LNCAP (cell line): ENCODE measurements around the gene MAP2.

ENCODE experiments used
- TF ChIP-seq, protein P1 (sequence below): fragments of 450-650 bp; IDR thresholded peaks from 2 replicates; pipeline ENCODE4 v1.5.1; 2017; ENCODE audit warnings: mild to moderate bottlenecking

Gene MAP2

DNA sequence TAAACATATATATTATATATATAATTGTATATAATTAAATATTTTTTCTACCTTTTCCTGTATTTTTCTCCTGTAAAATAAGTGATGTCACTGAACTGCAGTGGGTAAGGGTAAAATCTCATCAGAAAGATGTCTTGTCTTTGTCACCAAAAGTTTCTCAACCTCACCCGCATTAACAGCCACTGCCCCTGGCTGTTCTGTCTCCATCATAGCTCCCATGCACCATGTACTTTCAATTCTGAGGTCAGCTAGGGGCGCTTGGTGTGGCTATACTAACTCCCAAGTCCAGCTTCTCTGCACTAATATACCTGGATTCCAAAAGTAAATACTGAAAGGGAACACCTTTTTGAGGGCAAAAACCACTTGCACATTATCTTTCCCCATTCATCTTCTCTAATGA is 46.6 kb downstream of the MAP2 start:
- TF ChIP-seq, protein P1, sequence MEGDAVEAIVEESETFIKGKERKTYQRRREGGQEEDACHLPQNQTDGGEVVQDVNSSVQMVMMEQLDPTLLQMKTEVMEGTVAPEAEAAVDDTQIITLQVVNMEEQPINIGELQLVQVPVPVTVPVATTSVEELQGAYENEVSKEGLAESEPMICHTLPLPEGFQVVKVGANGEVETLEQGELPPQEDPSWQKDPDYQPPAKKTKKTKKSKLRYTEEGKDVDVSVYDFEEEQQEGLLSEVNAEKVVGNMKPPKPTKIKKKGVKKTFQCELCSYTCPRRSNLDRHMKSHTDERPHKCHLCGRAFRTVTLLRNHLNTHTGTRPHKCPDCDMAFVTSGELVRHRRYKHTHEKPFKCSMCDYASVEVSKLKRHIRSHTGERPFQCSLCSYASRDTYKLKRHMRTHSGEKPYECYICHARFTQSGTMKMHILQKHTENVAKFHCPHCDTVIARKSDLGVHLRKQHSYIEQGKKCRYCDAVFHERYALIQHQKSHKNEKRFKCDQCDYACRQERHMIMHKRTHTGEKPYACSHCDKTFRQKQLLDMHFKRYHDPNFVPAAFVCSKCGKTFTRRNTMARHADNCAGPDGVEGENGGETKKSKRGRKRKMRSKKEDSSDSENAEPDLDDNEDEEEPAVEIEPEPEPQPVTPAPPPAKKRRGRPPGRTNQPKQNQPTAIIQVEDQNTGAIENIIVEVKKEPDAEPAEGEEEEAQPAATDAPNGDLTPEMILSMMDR: no peak

DNA sequence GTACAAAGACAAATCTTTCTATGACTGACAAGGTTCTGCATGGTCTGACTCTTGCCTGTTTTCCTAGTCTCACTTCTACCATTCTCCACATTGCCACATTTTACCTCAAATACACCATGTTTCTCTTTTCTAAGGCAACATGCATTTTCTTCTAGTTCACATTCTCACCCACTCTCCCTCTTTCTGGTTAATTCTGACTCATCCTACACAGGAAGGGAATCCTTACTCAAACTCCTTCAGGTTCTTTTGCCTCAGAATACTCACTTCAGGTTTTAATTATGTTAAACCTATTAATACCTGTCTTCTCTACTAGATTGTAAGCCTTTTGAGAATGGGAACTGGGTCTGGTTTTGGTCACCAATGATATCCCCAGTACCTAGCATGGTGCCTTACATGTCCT is 47.2 kb downstream of the MAP2 start:
- TF ChIP-seq, protein P1: no peak

DNA sequence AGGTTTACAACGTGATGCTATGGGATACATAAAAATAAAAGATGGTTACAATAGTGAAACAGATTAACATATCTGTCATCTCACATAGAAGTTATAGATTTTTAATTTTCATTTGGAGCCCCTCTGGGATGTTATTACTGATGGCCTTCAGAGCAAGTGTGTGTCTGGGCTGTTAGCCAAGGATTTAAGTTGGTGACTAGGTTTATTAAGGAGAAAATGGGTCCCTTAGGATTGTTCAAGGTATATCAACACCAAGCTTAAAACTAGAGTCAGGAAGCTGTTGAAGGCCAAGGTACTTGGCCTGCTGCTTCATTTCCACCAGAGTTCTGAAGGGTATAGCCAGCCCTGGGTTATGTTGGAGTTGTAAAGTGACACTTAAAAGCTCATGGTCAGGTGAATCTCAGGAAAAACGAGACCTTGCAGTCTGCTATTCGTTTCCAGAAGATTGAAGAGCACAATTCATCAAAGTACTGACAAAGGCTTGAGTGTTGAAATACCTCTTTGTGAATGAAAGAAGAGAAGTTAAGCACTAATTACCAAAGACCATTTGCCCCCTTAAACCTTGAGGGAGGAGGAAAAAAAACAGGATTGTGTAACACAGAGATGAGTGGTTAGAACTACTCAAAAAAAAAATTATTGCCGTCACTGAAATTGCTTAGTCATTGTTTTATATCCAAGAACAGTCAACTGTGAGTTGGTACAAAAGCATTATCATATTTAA is 48.4 kb downstream of the MAP2 start:
- TF ChIP-seq, protein P1: no peak

DNA sequence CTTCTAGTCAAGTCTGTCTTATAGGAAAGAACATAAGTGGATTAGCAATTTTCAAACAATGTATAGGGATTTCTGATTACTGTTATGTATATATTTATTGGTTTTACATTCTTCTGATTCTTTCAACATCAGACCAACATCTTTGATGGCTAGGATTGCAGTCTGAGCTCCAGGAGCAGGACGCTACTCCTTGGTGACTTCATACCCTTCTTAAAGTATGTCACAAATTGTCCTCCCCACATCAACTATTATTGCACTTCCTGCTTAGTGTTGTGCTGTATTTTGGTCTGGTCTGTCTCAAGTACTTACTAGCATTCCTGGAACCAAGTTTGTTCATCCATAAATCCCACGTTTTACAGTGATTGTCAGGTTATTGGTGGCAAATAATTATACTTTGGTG is 49.0 kb downstream of the MAP2 start:
- TF ChIP-seq, protein P1: no peak

DNA sequence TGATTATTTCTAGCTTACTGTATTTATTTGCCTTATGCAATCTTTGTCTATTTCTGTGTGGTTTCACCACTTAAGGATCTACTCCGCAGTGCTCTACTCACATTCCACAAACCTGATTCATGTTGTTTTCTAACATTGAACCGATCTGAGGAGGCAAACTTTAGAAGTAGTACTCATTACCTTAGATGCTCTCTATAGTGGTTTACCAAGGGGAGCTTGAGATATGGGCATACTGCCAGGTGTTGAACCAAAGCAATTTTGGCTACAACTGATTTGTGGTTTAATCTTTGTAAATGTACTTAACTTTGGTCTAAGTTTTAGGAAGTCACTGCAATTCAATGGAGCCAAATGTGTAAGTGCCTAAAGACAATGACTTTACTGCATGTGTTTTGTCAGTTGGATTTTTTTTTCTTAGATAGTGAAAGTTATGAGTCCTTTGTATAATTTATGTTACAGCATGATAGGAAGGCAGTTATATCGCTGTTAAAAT is 50.1 kb downstream of the MAP2 start:
- TF ChIP-seq, protein P1: no peak

DNA sequence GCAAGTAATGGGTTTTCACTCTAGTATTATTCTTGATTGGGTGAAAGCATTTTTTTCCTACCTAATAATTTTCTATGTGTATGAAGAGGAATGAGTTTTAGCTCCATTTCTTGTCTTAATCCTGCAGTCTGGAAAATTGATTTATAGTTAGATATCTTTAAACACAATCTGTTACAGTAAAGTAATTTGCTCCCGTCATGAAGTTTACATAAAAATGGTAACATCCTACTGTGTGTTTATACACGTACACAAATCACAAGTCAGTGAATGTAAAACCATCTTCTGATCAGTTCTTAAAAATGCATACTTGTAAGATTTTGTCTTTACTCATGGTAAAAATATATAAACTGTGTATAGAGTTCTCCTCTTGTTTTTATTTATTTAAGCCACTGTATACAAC is 51.1 kb downstream of the MAP2 start:
- TF ChIP-seq, protein P1: no peak

DNA sequence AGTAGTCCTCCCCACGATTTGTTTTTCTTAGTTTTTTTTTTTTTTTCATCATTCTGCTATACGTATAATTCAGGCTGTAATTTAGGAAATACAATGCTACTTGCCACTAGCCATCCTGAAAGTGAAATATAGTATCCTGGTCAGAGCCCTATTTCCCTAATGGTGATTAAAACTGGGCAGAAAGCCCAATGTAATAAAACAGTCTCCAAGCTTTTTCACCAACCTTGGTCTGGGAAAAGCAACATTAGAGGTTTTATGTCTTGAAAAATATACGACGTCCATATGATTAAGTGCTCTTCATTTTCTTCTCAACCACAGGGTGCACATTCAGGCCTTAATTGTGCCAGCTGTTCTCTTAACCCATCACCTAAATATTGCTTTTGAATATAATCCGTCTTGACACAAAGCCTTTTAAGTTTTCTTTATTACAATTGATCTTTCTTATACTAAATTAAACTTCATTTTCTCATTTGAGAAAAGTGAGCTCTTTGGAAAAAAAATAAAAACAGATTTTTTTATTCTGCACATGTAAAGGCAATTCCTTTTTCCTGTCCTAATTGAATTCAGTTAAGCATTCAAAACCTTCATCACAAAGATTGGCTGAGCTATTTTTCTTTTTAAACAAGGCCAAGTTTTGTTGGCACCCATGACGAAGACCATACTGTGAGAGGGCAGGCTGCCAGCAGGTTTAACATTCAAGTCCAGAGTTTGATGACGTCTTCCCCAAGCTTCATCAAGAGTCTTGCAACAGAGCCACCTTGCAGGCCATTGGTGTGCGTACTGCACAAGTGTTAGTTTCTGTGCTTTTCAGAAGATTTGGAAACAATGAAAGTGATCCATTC is 52.7 kb downstream of the MAP2 start:
- TF ChIP-seq, protein P1: no peak
